ENCODE data around the gene ZMYND15.

GRCh38 chr17:4690745-4691144, 48.9 kb upstream of the ZMYND15 start:
- no peak for TF ChIP-seq TCF7L2 (IDR thresholded peaks at IDR 0.05; ENCODE audit: borderline replicate concordance, extremely low read depth, insufficient read depth, insufficient read length)
- no peak for TF ChIP-seq REST (IDR thresholded peaks at IDR 0.05; ENCODE audit: low read depth)
- TF ChIP-seq, protein P1, sequence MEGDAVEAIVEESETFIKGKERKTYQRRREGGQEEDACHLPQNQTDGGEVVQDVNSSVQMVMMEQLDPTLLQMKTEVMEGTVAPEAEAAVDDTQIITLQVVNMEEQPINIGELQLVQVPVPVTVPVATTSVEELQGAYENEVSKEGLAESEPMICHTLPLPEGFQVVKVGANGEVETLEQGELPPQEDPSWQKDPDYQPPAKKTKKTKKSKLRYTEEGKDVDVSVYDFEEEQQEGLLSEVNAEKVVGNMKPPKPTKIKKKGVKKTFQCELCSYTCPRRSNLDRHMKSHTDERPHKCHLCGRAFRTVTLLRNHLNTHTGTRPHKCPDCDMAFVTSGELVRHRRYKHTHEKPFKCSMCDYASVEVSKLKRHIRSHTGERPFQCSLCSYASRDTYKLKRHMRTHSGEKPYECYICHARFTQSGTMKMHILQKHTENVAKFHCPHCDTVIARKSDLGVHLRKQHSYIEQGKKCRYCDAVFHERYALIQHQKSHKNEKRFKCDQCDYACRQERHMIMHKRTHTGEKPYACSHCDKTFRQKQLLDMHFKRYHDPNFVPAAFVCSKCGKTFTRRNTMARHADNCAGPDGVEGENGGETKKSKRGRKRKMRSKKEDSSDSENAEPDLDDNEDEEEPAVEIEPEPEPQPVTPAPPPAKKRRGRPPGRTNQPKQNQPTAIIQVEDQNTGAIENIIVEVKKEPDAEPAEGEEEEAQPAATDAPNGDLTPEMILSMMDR (IDR thresholded peaks at IDR 0.05 in 2 of 3, conservative IDR thresholded peaks at IDR 0.05 in 1 of 3; ENCODE audit: borderline replicate concordance in 1 of 3, insufficient read depth in 1 of 3, low read depth in 2 of 3, low read length in 2 of 3), result no peak
- no peak for TF ChIP-seq CEBPB (IDR thresholded peaks at IDR 0.05; ENCODE audit: low read depth)
- no peak for TF ChIP-seq POLR2A (IDR thresholded peaks at IDR 0.05; ENCODE audit: borderline replicate concordance, extremely low read depth, insufficient read depth, insufficient read length)
